DMS153 (cell line): Measurements from ENCODE around the gene TSPAN6.
A peak's percentile ranks its signal among the peaks of the same experiment; 100 is the strongest.

ENCODE experiments used
- DNase-seq: peaks from one replicate; lab custom pipeline; 2025; lab: John Stamatoyannopoulos, UW

The TSPAN6 gene

GRCh38 chrX:100636321-100636991, at the start of gene TSPAN6:
Gene TSPAN6 (minus strand): TSS chrX:100636806. CDS start chrX:100636694, 112 bp downstream.
- peak; percentile 62 for DNase-seq

GRCh38 chrX:100685997-100686305, 49.3 kb upstream of the TSPAN6 start:
- no peak for DNase-seq

GRCh38 chrX:100685284-100685996, 48.8 kb upstream of the TSPAN6 start:
- DNase-seq, result peak; percentile 47

GRCh38 chrX:100682939-100683338, 46.3 kb upstream of the TSPAN6 start:
- DNase-seq, result no peak

GRCh38 chrX:100681599-100681998, 45.0 kb upstream of the TSPAN6 start:
- DNase-seq, result no peak

GRCh38 chrX:100680756-100681155, 44.1 kb upstream of the TSPAN6 start:
- DNase-seq, result no peak

- DNase-seq, result no peak
These were observed 41.1 kb upstream of the TSPAN6 start for GRCh38 chrX:100677611-100678181.

- no peak for DNase-seq
These were observed 38.1 kb upstream of the TSPAN6 start for GRCh38 chrX:100674705-100675104.

- DNase-seq, result no peak
These were observed 36.9 kb upstream of the TSPAN6 start for GRCh38 chrX:100673397-100673953.

- DNase-seq, result no peak
These were observed 36.4 kb upstream of the TSPAN6 start for GRCh38 chrX:100672966-100673365.

GRCh38 chrX:100663642-100664041, 27.0 kb upstream of the TSPAN6 start:
- DNase-seq, result peak; percentile 1

- no peak for DNase-seq
These were observed 26.2 kb upstream of the TSPAN6 start for GRCh38 chrX:100662796-100663195.

- no peak for DNase-seq
These were observed 25.6 kb upstream of the TSPAN6 start for GRCh38 chrX:100662170-100662569.

GRCh38 chrX:100659431-100660137, 23.0 kb upstream of the TSPAN6 start:
- no peak for DNase-seq

GRCh38 chrX:100658941-100659381, 22.4 kb upstream of the TSPAN6 start:
- no peak for DNase-seq

- no peak for DNase-seq
These were observed 17.7 kb upstream of the TSPAN6 start for GRCh38 chrX:100654261-100654660.

GRCh38 chrX:100652266-100652665, 15.7 kb upstream of the TSPAN6 start:
- no peak for DNase-seq

GRCh38 chrX:100650841-100651240, 14.2 kb upstream of the TSPAN6 start:
- DNase-seq, result no peak

GRCh38 chrX:100649550-100650356, 13.1 kb upstream of the TSPAN6 start:
- no peak for DNase-seq

- peak; percentile 23 for DNase-seq
These were observed 12.1 kb upstream of the TSPAN6 start for GRCh38 chrX:100648458-100649417.
